Mucosa of descending colon (tissue), 3 donors: ENCODE results near the gene PDPK1. TPM values are rescaled to one million over a fixed set of nuclear protein-coding genes. Genes with fewer than 3 reads are reported as not detected.
A peak's percentile ranks its signal among the peaks of the same experiment; 100 is the strongest.

Experiments used
- ATAC-seq: fragments of 200-7000 bp; cut with Tn5 transposase; one replicate; pipeline ENCODE4 v1.9.1; 2020; ENCODE audit warnings: mild to moderate bottlenecking, moderate library complexity
- DNase-seq, 3 donors: peaks; one replicate each; pipeline ENCODE4 v3.0.0-alpha.2; 2020
- H3K36me3 ChIP-seq: fragments of 200-600 bp; one replicate; pipeline ENCODE4 v1.8.0; 2021; ENCODE audit warnings: low read depth, mild to moderate bottlenecking
- H3K4me1 ChIP-seq: fragments of 200-600 bp; one replicate; pipeline ENCODE4 v1.8.0; 2021; ENCODE audit warnings: low read depth, mild to moderate bottlenecking
- H3K4me3 ChIP-seq: fragments of 200-600 bp; one replicate; pipeline ENCODE4 v1.8.0; 2021; ENCODE audit warnings: mild to moderate bottlenecking
- H3K9me3 ChIP-seq: fragments of 200-600 bp; one replicate; pipeline ENCODE4 v1.8.0; 2021; ENCODE audit warnings: mild to moderate bottlenecking
- intact Hi-C, 2 donors: fragments of 100-400 bp; cut with DNase I in 1 of 2; cut with micrococcal nuclease in 1 of 2; formaldehyde crosslinking; loops; one replicate each; pipeline versions ENCODE4 v1.11.0 to v1.11.1; 2022; cut with DNase I, micrococcal nuclease
- total RNA-seq, 3 donors: library from RNA; stranded (reverse); fragmentation: NEBNext Ultra II Directional in 2 of 3; extraction: Animal tissue kit (Norgen Biotek cat#: 25700) in 2 of 3; gene quantifications; one replicate each; pipeline versions ENCODE4 v1.2.1 to v1.2.4, GENCODE V29; 2021 to 2023
- TF ChIP-seq, protein P1 (sequence below): fragments of 200-600 bp; IDR thresholded peaks from one replicate; pipeline ENCODE4 v1.8.0; 2022; ENCODE audit warnings: antibody characterized with exemption, mild to moderate bottlenecking
- donor health status: DM: no; HTN: no; CAD: no; lungs with moderate emphysema.
- donor health status: DM: no; HTN: no; CAD: no.
- donor health status: DM: no; HTN: yes; CAD: no.

The PDPK1 gene
- total RNA-seq, 3 donors from 2014 or later: 73.3 to 79.6 (median 79.3) TPM

DNA sequence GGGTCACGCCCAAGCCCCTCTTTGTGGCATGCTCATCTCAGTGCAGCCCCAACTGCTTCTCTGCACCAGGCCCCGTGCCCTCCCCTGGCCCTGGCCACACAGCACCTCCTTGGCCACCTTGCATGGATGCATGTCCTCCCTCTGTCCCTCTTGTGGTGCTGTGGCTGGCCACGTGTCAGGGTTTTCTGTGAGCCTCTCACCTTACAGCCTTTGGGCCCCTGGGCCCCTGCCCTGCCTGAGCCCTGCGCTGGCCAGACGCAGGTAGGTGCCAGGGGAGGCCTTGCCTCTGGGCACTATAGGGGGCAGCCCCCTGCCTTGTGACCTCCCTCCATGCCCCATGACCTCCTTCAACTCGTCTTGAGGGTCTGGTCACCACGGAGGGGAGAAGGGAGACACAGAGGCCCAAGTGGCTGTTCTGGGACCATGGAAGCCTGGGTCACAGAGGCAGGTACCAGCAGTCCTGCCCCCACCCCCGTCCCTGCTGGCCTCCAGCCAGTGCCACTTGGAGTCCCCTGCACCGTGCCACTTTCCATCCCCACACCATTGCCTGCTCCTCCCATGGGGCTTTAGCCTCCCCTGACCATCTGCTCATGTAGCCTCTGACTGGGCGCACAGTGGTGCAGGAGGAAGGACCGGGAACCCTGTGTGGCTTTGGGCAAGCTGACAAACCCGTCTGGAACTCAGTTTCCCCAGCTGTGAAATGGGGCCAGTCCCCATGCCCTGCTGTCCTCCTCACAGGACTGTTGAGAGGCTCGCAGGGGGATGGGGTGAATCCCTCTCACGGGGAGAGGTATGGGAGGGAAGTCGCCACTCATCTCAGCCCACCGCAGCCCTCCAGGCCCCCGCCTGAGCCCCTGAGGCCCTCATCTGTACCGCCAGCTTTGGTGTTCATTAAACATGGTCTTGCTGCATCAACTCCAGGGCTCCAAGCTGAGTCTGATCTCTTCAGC, 35.6 kb upstream of the PDPK1 start:
- no peak for DNase-seq
- Histone ChIP-seq H3K4me3 (no peak overlapping the region), H3K36me3 (no peaks in the 10 kb centered on the region), H3K9me3 (no peaks in the 10 kb centered on the region), H3K4me1 (peaks cover 10% of the 10 kb centered on the region)
- TF ChIP-seq, protein P1, sequence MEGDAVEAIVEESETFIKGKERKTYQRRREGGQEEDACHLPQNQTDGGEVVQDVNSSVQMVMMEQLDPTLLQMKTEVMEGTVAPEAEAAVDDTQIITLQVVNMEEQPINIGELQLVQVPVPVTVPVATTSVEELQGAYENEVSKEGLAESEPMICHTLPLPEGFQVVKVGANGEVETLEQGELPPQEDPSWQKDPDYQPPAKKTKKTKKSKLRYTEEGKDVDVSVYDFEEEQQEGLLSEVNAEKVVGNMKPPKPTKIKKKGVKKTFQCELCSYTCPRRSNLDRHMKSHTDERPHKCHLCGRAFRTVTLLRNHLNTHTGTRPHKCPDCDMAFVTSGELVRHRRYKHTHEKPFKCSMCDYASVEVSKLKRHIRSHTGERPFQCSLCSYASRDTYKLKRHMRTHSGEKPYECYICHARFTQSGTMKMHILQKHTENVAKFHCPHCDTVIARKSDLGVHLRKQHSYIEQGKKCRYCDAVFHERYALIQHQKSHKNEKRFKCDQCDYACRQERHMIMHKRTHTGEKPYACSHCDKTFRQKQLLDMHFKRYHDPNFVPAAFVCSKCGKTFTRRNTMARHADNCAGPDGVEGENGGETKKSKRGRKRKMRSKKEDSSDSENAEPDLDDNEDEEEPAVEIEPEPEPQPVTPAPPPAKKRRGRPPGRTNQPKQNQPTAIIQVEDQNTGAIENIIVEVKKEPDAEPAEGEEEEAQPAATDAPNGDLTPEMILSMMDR: no peak
- intact Hi-C loops: no loop called here
- no peak for ATAC-seq

DNA sequence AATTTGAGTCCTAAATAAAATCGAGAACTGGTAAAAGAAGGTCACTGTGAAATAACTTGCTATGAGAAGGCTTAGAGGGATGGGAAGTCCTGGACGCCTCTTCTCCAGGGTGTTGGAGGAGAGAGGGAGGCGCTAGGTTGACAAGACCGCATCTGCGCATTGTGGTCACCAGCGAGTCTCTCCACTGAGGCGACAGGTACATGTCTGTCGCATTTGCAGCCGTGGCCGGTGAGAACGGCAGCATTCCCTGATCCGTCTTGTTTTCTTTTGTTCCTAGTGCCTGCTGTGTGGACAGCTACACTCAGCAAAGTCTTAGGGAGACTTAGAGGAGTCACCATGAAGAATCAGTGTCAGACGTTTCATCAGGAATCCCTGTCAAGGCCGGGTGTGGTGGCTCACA, 32.1 kb upstream of the PDPK1 start:
- Histone ChIP-seq H3K4me1 (peaks cover 6% of the 10 kb centered on the region), H3K9me3 (no peaks in the 10 kb centered on the region), H3K36me3 (no peaks in the 10 kb centered on the region), H3K4me3 (no peak overlapping the region)
- ATAC-seq (no peak), DNase-seq (no peak)
- intact Hi-C loops: no loop called here
- TF ChIP-seq, protein P1: no peak

DNA sequence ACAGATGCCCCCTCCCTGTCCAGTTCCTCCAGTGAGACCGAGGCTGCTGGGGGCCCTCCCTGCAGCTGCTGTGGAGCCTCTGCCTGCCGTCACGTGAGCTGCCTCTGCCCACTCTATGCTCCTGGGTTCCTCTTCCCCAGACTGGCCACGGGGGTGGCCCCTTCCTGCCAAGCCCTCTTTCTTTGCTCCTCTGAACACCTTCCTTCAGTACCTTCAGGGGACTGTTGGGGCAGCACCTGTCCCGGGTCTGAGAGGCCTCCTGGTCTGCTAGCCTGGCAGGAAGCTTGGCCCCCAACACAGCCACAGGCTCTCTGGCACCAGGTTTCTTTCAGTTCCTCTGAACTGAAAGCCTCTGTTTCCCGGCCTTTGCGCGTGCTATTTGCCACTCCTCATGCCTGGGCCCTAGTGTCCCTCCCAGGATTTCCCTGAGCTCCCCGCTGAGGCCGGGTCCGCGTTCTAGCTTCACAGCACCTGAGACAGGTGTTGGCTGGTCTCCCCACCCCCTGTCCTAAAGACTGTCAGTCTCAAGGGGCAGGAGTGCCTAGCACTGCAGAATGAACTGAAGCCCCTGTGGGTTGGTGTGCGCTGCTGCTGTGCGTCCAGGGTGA, 30.7 kb upstream of the PDPK1 start:
- H3K4me3 ChIP-seq: no peak overlapping the region
- no peaks in the 10 kb centered on the region for H3K36me3 ChIP-seq
- TF ChIP-seq, protein P1: no peak
- H3K9me3 ChIP-seq: no peaks in the 10 kb centered on the region
- ATAC-seq: peak; percentile 51
- DNase-seq: peak in 1 of 3 donors; percentile 69
- H3K4me1 ChIP-seq: no peaks in the 10 kb centered on the region
- intact Hi-C loops: no loop called here

GRCh38 chr16:2507665-2508064, 30.2 kb upstream of the PDPK1 start:
- DNase-seq (peak in 2 of 3 donors; percentile 39 to 71), ATAC-seq (peak; percentile 49)
- Histone ChIP-seq H3K36me3 (no peaks in the 10 kb centered on the region), H3K9me3 (no peaks in the 10 kb centered on the region), H3K4me1 (no peaks in the 10 kb centered on the region), H3K4me3 (no peak overlapping the region)
- intact Hi-C loops: no loop called here
- TF ChIP-seq, protein P1: no peak

DNA sequence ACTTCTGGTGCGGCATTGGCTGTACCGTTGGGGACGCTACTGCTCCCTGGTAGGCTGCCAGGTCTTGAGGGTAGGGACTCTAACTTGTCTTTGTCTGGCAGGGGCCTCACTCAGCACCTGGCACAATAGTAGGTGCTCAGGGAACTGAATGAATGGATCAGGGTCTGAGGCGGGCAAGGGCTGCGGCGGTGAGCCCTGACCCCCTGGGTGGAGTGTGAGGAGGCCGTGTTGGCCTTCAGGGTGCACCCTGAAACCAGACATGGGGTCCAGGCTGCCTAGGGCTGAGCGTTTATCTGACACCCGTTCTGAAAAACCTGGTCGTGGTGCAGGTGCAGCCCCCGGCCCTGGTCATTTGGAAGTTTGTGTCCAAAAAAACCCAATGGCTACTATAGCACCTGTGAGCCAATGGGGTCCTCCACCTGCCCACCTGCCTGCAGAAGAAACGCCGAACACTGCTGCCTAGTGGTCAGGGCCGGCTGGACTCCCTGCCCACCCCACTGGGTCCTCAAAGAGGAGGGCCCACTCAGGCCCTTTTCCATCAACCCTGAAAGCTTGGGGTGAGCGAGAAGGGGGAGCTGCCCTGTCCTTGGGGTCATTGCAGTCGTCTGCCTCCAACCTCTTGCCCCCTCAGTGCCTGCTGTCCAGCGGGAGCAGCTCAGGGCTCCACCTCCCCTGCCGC, 29.0 kb upstream of the PDPK1 start:
- intact Hi-C loops: no loop called here
- H3K9me3 ChIP-seq: no peaks in the 10 kb centered on the region
- TF ChIP-seq, protein P1: no peak
- ATAC-seq (no peak), DNase-seq (no peak)
- H3K36me3 ChIP-seq: no peaks in the 10 kb centered on the region
- peaks cover 7% of the 10 kb centered on the region for H3K4me1 ChIP-seq
- no peak overlapping the region for H3K4me3 ChIP-seq
